Activated T-helper 1 cell treated with Interleukin-2 at 50 U/mL for 16 hours (primary cell): ENCODE results near the gene KCTD17.

Source experiments
- DNase-seq: peaks from one replicate; pipeline ENCODE4 v3.0.0-alpha.2; 2020; ENCODE audit warnings: low read depth

KCTD17 gene

GRCh38 chr22:37043828-37044538, 7.6 kb upstream of the KCTD17 start:
- DNase-seq, result no peak

GRCh38 chr22:37044634-37045625, 6.6 kb upstream of the KCTD17 start:
- no peak for DNase-seq

- no peak for DNase-seq
Observed at GRCh38 chr22:37045958-37046357, 5.6 kb upstream of the KCTD17 start.

DNA sequence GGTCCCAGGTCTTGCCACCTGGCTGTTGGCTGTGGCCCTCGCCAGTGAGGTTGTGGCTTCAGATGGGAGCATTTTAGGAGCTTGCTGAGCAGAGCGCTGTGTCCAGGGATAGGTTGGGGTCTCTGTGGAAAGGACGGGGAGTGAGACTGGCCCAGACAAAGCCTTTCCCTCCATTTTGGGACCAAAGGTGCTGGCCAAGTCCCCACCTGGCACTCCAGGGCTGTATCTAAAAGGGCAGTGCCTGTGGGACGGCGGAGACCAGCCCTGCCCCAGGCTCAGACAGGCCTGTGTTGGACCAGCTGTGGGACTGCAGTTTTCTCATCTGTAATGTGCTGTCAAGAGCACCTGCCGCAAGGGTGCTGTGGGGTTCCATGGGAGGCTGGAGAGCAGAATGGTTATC, 5.0 kb upstream of the KCTD17 start:
- DNase-seq, result no peak

DNA sequence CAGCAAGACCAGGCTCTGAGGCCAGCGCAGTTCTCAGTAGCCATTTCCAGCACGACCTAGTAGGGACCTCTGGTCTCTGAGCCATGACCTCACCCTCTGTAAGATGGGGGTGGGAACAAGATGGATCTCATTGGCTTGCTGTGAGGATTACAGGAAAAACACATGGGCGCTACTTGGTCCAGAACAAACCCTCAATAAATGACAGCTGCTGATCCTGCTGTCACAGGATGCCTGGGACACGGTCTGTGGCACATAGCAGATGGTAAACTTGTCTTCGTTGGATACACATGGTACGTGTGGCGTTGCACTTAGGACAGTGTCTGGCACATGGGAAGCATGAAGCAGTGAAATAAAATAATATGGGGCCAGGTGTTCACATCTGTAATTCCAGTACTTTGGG, 4.5 kb upstream of the KCTD17 start:
- DNase-seq, result no peak

GRCh38 chr22:37048133-37048532, 3.4 kb upstream of the KCTD17 start:
- no peak for DNase-seq

GRCh38 chr22:37049224-37049623, 2.3 kb upstream of the KCTD17 start:
- no peak for DNase-seq

- no peak for DNase-seq
Observed at GRCh38 chr22:37050913-37051312, 629 bp upstream of the KCTD17 start.

DNA sequence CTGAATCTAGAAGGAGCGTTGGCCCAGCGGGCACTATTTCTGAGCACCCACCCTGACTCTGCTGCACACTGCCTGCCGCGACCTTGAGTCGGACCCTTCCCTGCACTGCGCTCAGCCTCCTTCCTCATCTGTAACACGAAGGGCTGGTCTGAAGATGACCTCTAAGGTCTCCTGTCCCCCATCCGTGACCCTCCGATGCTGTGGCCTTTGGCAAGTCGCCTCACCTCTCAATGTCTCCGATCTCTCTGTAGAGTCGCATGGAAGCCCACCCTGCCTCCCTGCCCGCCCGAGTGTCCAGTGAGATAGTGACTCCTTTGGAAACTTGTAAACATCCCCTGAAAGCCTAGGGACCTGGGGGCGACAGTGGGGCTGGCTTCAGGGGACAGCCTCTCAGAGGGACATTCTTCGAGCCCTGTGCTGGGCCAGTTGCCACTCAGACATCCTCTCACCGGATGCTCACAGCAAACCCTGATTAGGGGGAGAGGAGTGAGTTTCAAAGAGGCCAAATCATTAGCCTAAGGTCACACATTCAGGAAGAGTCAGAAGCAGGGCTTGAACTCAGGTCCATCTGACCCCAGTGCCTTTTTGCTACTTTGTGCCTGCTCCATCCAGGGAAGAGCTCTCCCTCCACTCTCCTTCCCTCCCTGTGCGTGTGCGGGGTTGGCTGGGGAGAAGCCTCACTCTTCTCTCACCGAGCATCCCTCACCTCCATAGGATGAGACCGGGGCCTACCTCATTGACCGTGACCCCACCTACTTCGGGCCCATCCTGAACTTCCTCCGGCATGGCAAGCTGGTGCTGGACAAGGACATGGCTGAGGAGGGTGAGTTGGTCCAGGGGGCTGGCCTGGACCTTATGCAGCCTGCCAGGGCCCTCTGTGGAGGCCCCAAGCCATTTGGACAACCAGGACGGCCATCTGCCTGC, 1.1 kb downstream of the KCTD17 start:
- DNase-seq, result no peak

DNA sequence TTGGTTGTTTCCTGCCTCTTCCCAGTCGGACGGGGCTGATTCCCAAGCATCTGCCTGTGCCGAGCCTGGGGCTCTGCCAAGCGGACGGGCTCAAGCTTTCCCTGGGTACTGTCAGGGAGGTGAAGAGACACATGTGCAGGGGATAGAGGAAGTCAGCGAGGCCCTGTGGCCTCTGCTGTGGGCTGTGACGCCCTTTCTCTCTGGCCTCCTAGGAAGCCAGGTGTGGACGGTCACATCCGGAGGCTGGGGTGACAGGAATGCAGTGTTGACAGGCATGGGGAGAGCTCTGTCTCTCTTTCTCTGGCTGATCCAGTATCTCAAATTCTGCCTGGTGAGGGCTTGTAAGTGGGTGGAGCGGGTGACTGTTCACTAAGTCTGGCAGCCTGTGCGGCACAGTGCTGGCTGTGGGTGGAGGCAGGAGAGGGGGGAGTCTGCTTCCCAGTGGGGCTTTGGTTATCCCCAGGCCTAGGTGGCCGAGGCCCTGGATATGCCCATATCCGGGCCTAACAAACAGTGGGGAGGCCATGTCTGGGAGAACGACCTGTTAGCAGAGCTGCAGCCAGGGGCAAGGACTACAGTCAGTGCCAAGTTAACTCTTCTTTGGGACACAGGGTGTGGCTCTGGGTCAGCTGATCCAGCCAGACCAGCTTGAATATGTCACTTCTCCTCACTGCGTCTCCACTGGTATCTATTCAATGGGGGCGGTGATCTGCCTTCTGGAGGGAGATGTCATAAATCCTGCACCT, 1.9 kb downstream of the KCTD17 start:
- DNase-seq, result no peak

DNA sequence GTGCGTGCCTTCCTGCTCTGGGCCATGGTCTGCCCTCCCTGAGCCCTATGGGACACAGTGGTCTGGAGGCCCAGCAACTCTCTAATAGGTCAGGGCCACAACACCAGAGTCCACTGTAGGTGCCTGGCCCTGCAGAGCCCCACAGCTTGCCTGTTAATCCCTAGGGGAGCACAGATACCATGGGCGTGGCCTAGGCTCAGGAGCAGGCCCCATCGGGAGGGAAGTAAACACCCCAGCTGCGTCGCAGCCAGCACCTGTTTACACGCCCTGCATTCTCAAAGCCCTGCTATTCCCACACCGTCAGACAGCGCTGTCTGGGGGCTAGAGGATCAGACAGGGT, 2.5 kb downstream of the KCTD17 start:
- DNase-seq, result no peak

DNA sequence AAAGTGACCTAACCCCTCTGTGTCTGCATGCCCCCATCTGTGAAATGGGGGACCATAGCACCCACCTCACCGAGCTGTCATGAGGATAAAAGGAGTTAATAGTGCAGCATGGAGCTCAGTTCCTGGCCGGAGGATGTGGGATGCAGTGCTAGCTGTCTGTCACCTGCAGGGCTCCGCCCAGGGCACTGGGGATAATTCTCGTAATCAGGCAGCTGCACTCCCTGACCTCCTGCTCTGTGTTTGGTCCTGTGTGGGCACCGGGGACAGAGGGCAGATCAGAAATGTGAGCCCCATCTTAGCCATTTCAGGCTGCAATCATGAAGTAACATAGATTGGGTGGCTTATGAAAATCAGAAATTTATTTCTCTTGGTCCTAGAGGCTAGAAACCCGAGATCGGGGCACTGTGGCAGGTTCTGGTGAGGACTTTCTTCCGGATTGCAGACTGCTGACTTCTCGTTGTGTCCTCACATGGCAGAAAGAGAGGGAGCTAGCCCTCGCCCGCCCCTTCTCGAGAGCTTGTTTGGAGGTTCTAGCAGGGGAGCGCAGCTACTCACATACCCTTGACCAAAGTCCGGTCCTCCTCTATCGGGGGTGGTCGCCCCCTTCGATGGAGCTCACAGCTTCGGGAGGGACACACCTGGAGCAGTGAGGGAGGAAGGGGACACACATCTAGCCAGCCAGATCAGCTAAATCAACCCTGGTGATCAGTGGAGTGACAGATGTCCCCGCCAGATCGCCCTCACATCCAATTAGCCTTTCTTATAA, 3.2 kb downstream of the KCTD17 start:
- DNase-seq, result no peak

DNA sequence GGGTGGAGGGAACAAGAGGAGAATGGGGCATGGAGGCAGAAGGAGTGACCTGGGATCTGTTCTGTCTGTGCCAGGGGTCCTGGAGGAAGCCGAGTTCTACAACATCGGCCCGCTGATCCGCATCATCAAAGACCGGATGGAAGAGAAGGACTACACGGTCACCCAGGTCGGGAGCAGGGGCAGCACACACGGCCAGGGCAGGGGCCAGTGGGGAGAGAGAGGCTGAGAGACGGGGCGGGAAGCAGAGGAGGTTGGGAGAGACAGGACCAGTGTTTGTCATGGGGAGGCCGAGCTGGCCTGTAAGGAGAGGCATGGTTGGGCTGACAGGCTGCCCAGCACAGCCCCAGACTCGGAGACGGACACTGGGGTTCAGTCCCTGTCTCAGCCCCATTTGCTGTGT, 4.7 kb downstream of the KCTD17 start:
- DNase-seq, result no peak

GRCh38 chr22:37057226-37057625, 5.7 kb downstream of the KCTD17 start:
- no peak for DNase-seq

DNA sequence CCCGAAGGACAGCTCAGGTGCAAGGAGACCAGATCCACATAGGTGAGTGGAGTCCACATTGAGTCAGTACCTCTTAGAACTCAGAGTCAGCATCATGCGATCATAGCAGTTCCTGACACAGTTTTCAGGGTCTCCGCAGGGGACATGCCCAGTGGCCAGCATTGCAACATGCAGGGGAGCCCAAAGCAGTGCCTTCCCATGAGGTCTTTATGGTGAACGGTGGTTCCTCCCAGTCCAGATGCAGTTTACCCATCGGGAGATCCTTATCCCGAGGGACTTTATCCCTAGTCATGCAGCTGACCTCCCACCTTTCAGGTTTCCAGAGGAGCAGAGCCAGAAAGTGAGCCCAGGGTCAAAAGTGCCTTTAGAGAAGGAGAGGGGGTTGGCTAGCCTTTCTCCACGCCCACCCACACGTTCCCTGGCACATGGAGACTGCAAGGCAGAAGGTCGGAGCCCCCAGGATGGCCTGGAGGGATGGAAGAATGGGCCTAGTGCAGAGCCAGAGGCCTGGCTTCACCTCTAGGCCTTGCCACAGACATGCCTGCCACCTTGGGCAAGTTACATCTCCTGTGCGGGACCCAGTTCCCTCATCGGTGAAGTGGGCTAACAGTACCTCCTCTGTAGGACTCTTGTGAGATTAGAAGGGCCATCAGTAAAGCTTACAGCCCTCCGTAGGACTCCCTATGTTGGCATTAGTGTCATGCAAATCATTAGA, 6.4 kb downstream of the KCTD17 start:
- no peak for DNase-seq

DNA sequence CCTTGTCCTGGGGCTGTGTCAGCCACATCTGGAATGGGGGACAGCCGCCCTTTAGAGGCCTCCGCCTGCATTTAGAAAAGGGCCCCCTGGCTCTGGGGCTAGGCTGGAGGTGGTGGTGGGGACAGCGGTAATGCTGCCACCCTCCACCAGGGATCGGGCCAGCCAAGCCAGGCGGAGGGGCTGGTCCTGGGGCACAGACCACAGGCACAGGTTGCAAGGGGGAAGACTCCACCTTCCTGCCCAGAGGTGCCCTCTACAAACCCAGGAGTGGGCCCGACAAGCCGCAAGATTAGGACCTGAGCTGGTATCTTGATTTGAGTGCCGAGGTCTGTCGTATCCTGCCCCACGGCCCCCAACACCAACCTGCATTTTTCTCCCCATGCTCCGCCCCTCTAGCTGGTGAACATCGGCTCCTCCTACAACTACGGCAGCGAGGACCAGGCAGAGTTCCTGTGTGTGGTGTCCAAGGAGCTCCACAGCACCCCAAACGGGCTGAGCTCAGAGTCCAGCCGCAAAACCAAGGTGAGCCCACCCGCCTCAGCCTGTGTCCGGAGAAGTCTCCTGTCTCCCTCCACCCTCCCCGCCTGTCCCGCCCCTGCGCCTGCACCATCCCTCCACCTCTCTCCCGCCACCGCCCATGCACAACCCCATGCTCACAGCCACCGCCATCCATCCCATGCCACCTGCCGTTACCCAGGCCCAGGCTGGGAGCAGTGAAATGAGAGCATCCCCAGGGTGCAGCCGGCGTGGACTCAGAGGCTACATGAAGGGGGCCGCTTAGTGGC, 7.6 kb downstream of the KCTD17 start:
- DNase-seq, result no peak

DNA sequence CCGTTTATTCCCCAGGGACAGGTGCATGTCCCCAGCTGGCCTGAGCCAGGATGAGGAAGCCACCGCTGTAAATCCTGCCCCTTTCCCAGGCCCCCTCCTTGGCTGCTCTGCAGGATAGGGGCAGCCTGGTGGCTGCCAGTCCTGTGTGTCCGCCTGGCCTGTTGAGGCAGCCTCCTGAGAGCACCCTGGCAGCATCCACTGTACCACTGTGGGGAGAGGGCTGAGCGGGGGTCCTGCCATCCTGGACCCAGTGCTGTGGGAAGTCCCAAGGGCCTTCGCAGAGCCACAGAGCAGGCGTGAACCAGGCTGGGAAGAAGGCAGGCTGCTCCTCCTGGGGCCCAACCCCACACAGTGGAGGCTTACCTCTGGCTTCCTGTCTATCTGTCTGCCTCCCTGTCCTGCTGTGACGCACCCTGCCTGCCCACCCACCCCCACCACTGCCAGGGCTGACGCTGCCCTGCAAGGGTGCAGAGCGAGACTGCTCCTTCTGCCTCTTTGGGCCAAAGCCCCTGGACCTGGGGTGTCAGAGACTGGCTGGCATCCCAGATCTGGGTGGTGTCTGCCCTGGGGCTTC, 8.4 kb downstream of the KCTD17 start:
- no peak for DNase-seq

DNA sequence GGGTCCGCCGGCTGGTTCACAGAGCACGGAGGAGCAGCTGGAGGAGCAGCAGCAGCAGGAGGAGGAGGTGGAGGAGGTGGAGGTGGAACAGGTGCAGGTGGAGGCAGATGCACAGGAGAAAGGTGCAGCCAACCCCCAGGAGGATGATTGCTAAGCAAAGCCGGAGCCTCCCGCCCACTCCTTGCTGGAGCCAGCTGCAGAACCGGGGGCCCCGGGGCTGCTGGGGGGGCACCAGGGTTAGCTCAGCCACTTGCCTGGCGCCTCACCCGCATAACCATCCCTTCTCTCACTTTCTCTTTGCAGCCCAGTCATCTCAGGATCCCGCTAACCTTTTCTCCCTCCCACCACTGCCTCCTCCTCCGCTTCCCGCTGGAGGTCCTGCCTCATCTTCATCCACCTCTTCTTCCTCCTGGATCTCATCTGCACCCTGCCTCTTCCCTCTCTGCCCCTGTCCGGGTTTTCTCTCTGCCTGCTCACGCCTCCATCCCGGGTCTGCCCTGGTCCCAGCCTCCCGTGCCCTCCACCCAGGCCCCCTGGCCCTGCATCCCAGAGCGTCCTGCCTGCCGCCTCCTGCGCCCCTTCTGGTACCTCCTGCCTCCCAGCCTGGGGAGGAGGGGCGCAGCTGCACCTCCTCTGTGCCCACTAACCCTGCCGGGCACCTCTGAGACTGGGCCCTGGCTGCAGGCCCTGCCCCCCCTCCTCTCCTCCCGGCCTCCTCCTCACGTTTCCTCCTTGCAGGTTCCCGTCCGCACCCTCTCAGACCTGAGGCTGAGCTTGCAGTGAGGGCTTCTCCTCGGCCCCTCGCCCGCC, 9.5 kb downstream of the KCTD17 start:
- DNase-seq, result no peak
